Adrenal gland (tissue), 12 donors: ENCODE data around the gene FAM177B. TPM values are rescaled to one million over a fixed set of nuclear protein-coding genes. Genes with fewer than 3 reads are reported as not detected.
"Not testable (repeated sequence)": the region's sequence is repeated elsewhere in the genome, so short reads cannot be mapped to it uniquely, and the experiment has no call there.

ENCODE experiments used
- DNase-seq, 7 donors: peaks; one replicate each; pipeline ENCODE4 v3.0.0-alpha.2; 2019 to 2020
- H3K27ac ChIP-seq, 5 donors: fragments of 200-600 bp; sonication (generic) in 4 of 5; 1 replicate in 3 of 5; 2 replicates in 2 of 5; pipeline versions ENCODE4 v1.5.1 to v1.8.0; 2016 to 2020; ENCODE audit warnings: mild to moderate bottlenecking in 1 of 5
- H3K27me3 ChIP-seq: fragments of 200-600 bp; 2 replicates; pipeline ENCODE4 v1.8.0; 2021
- H3K36me3 ChIP-seq, 2 donors: fragments of 200-600 bp; replicated peaks in 1 of 2; 1 replicate in 1 of 2; 2 replicates in 1 of 2; pipeline versions ENCODE4 v1.5.1 to v1.8.0; 2018 to 2022
- H3K4me1 ChIP-seq, 2 donors: fragments of 200-600 bp; replicated peaks in 1 of 2; 1 replicate in 1 of 2; 2 replicates in 1 of 2; pipeline versions ENCODE4 v1.5.1 to v1.8.0; 2018 to 2021
- H3K4me3 ChIP-seq, 4 donors: fragments of 200-600 bp; sonication (generic) in 3 of 4; one replicate each; pipeline ENCODE4 v1.5.1; 2016 to 2018
- H3K9me3 ChIP-seq, 3 donors: fragments of 200-600 bp; sonication (generic) in 1 of 3; replicated peaks in 1 of 3; 1 replicate in 2 of 3; 2 replicates in 1 of 3; pipeline versions ENCODE4 v1.5.1 to v1.8.0; 2016 to 2021
- POLR2A ChIP-seq, 2 donors: fragments of 450-650 bp; IDR thresholded peaks; one replicate each; pipeline ENCODE4 v1.6.1; 2017; ENCODE audit warnings: antibody characterized with exemption in 2 of 2, mild to moderate bottlenecking in 2 of 2, moderate library complexity in 1 of 2
- WGBS, 4 donors: extraction: QIAGEN DNeasy Blood & Tissue Kit in 2 of 4; methylation state at CpG; one replicate each; pipeline versions ENCODE4 v1.1.5 to v1.1.7; 2013 to 2017; 5-methylcytosine and 5-hydroxymethylcytosine counted together
- intact Hi-C, 2 donors: fragments of 100-400 bp; cut with DNase I; formaldehyde crosslinking; loops; one replicate each; pipeline versions ENCODE4 v1.14.1 to v1.15.0; 2022 to 2023
- polyA plus RNA-seq, 3 donors: library from polyadenylated mRNA; stranded (reverse); fragments of 200-250 nt in 2 of 3; fragments of 350-450 nt in 1 of 3; fragmentation: Illumina TruSeq in 1 of 3; extraction: RNeasy Lipid Tissue Mini Kit (QIAGEN cat#74804) in 1 of 3; gene quantifications; one replicate each; pipeline ENCODE4 v1.2.3, GENCODE V29; 2013 to 2014
- total RNA-seq, 9 donors: library from RNA; depleted of rRNA in 4 of 9; stranded (reverse); fragments of >200 nt in 4 of 9; fragments of 120-200 nt in 1 of 9; fragmentation: NEBNext Ultra II Directional in 1 of 9; extraction: Animal tissue kit (Norgen Biotek cat#: 25700) in 1 of 9; gene quantifications; one replicate each; pipeline versions ENCODE4 v1.1.0 to v1.2.4, GENCODE V29; 2013 to 2023
- TF ChIP-seq, protein P1 (sequence below), 6 experiments: fragments of 450-650 bp in 4 of 6; fragments of 200-600 bp in 2 of 6; sonication (generic) in 1 of 6; IDR thresholded peaks; 1 replicate in 5 of 6; 2 replicates in 1 of 6; pipeline versions ENCODE4 v1.5.1 to v1.8.0; 2016 to 2021; ENCODE audit warnings: antibody characterized with exemption in 6 of 6, mild to moderate bottlenecking in 2 of 6, moderate library complexity in 1 of 6
- donor health status: healthy with polysubstance abuse.
- donor health status: Bipolar disorder and iron deficiency.
- donor health status: DM: yes; HTN: yes; CAD: no.
- donor health status: DM: no; HTN: no; CAD: no.
- donor health status: DM: no; HTN: no; CAD: no.
- donor health status: DM: yes; HTN: yes; CAD: no.

Gene FAM177B
- total and polyA plus RNA-seq, 12 donors: 0.11 to 2.3 (median 1.5) TPM

GRCh38 chr1:222739929-222740328, 2.9 kb downstream of the FAM177B start:
- Histone ChIP-seq H3K9me3 (no peaks in the 10 kb centered on the region), H3K27ac (peak overlapping the region in 1 of 5 donors; percentile 24)

DNA sequence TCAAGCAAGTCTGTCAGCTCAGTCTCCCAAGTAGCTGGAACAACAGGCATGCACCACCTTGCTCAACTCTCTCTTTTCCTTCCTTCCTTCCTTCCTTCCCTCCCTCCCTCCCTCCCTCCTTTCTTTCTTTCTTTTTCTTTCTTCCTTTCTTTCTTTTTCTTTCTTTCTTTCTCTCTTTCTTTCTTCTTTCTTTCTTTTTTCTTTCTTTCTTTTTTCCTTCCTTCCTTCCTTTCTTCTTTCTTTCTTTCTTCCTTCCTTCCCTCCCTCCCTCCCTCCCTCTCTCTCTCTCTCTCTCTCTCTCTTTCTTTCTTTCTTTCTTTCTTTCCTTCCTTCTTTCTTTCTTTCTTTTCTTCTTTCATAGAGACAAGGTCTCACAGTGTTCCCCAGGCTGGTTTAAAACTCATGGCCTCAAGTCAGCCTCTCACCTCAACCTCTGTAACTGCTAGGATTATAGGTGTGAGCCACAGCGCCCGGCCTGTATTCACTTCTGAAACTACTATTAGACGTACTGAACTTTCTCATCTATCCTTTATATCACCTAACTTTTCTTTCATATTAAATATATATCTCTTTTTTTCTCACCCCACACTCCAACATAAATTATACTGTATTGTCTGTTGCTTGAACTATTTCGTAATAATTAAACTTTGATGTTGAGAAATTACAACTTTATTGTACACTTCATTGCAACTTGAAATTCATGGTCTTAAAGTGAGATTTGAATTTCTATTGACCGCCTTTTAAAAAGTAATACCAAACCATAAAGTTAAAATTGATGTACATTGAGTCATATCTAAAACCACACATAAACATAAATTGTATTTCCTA, 4.8 kb downstream of the FAM177B start:
- H3K27ac ChIP-seq, H3K36me3 ChIP-seq, H3K4me1 ChIP-seq, H3K9me3 ChIP-seq, H3K4me3 ChIP-seq, H3K27me3 ChIP-seq, intact Hi-C loops, DNase-seq: not testable (repeated sequence)
- WGBS, 4 donors: 84 to 91% (median 87%) methylated on average over 5 of the region's 5 CpGs

More at GRCh38 chr1:222739929-222740328, 2.9 kb downstream of the FAM177B start:
- Histone ChIP-seq H3K4me1 (no peaks in the 10 kb centered on the region), H3K27me3 (no peaks in the 10 kb centered on the region), H3K4me3 (no peak overlapping the region), H3K36me3 (no peaks in the 10 kb centered on the region)
- intact Hi-C loops: loop anchor here in 1 of 2 donors (2.0 kb wide), 1 partner anchor 351 kb away; no protein-coding TSS in a partner anchor
- no peak for DNase-seq
- WGBS, 4 donors: 49 to 54% (median 53%) methylated on average over 1 of the region's 1 CpG
- TF ChIP-seq, protein P1, sequence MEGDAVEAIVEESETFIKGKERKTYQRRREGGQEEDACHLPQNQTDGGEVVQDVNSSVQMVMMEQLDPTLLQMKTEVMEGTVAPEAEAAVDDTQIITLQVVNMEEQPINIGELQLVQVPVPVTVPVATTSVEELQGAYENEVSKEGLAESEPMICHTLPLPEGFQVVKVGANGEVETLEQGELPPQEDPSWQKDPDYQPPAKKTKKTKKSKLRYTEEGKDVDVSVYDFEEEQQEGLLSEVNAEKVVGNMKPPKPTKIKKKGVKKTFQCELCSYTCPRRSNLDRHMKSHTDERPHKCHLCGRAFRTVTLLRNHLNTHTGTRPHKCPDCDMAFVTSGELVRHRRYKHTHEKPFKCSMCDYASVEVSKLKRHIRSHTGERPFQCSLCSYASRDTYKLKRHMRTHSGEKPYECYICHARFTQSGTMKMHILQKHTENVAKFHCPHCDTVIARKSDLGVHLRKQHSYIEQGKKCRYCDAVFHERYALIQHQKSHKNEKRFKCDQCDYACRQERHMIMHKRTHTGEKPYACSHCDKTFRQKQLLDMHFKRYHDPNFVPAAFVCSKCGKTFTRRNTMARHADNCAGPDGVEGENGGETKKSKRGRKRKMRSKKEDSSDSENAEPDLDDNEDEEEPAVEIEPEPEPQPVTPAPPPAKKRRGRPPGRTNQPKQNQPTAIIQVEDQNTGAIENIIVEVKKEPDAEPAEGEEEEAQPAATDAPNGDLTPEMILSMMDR (IDR thresholded peaks at IDR 0.05): no peak
- no peak for TF ChIP-seq POLR2A (IDR thresholded peaks at IDR 0.05)

DNA sequence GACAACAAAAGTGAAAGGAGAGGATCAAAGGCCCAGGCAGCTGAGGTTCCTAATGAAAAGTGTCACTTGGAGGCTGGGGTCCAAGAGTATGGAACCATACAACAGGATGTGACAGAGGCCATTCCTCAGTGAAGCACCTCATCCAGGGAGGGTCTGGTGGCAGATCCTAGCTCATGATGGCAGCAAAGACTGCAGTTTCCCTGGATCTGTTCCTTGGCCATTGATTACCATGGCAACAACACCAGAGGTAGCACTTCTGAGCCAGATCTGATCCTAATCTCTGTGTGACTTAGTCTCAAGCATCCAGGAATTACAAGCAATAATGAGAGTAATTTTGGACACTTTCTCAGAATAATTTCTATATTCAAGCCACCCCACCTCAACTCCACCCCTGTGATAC, 12.9 kb downstream of the FAM177B start:
- intact Hi-C loops: no loop called here
- Histone ChIP-seq H3K27ac (no peak overlapping the region), H3K27me3 (no peaks in the 10 kb centered on the region), H3K4me1 (peaks cover 0 to 4% of the 10 kb centered on the region in 2 donors), H3K4me3 (no peak overlapping the region), H3K36me3 (no peaks in the 10 kb centered on the region), H3K9me3 (no peaks in the 10 kb centered on the region)
- DNase-seq: no peak
- TF ChIP-seq, protein P1 (IDR thresholded peaks at IDR 0.05): no peak
- TF ChIP-seq POLR2A (IDR thresholded peaks at IDR 0.05): no peak

DNA sequence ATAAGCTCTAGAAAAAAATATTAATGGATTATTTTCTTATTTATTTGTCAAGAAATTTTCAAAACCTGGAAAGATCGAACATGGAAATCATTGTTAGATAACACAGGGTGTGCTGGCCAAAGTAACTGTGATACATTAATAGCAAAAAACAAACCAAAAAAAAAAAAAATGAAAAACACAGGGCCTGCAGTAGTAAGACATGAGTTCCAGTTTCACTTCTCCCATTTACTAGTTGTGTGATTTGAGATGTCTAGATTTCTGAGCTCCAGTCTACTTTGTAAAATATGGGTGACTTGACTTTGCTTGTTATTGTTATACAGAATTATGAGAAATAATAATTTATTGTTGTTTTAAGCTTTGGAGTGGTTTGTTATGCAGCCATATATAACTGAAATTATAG, 13.6 kb downstream of the FAM177B start:
- H3K4me1 ChIP-seq: peaks cover 0 to 6% of the 10 kb centered on the region in 2 donors
- TF ChIP-seq POLR2A (IDR thresholded peaks at IDR 0.05): no peak
- TF ChIP-seq, protein P1 (IDR thresholded peaks at IDR 0.05): no peak
- H3K9me3 ChIP-seq: no peaks in the 10 kb centered on the region
- H3K27ac ChIP-seq: no peak overlapping the region
- H3K27me3 ChIP-seq: no peaks in the 10 kb centered on the region
- no peak for DNase-seq
- 76 to 89% (median 79%) methylated on average over 1 of the region's 1 CpG for WGBS, 4 donors
- intact Hi-C loops: no loop called here
- H3K4me3 ChIP-seq: no peak overlapping the region
- H3K36me3 ChIP-seq: no peaks in the 10 kb centered on the region

DNA sequence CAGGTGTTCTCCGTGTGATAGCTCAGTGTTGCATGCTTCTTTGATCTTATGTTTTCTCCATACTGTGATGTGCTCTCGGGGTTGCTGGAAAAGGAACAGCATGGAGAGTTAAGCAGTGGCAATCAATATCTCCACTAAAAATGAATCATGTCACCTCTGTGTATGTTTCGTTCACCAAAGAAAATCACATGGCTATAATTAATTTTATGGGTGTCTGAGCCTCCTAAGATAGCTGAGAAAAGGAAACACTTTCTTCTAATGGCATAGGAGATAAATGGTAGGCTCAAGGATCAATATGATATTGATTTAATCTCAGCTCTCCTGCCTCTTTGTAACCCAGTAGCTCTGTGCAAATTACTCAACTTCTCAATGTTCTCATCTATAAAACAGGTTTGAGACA, 14.3 kb downstream of the FAM177B start:
- TF ChIP-seq, protein P1 (IDR thresholded peaks at IDR 0.05): no peak
- TF ChIP-seq POLR2A (IDR thresholded peaks at IDR 0.05): no peak
- H3K4me3 ChIP-seq: no peak overlapping the region
- intact Hi-C loops: no loop called here
- no peak overlapping the region for H3K27ac ChIP-seq
- DNase-seq: no peak
- WGBS, 4 donors: 78 to 87% (median 80%) methylated on average over 3 of the region's 3 CpGs
- no peaks in the 10 kb centered on the region for H3K36me3 ChIP-seq
- peaks cover 0 to 6% of the 10 kb centered on the region in 2 donors for H3K4me1 ChIP-seq
- H3K9me3 ChIP-seq: no peaks in the 10 kb centered on the region
- H3K27me3 ChIP-seq: no peaks in the 10 kb centered on the region
